SK-N-SH treated with all-trans-retinoic acid at 6 μM for 48 hours (cell line): ENCODE measurements around the gene ACOX3.
A peak's percentile ranks its signal among the peaks of the same experiment; 100 is the strongest.

Source experiments
- ATAC-seq: fragments of 200-7000 bp; cut with Tn5 transposase; 3 replicates; pipeline ENCODE4 v1.9.1; 2020; ENCODE audit warnings: mild to moderate bottlenecking, moderate library complexity
- BACH2 ChIP-seq: fragments of 250-450 bp; sonication (Bioruptor Pico); IDR thresholded peaks from 2 replicates; pipeline ENCODE4 v1.9.0; 2021; ENCODE audit warnings: mild to moderate bottlenecking, borderline replicate concordance
- CREB5 ChIP-seq: fragments of 250-450 bp; sonication (Bioruptor Pico); IDR thresholded peaks from 2 replicates; pipeline ENCODE4 v1.5.1; 2020; ENCODE audit warnings: low read depth, mild to moderate bottlenecking, moderate library complexity
- CSDC2 ChIP-seq: fragments of 250-450 bp; sonication (Bioruptor Pico); IDR thresholded peaks from 2 replicates; pipeline ENCODE4 v1.5.0; 2020; ENCODE audit warnings: mild to moderate bottlenecking, moderate library complexity
- CSRNP3 ChIP-seq: fragments of 250-450 bp; sonication (Bioruptor Pico); IDR thresholded peaks from 2 replicates; pipeline ENCODE4 v1.5.1; 2021; ENCODE audit warnings: mild to moderate bottlenecking, moderate library complexity
- GLIS3 ChIP-seq: fragments of 250-450 bp; sonication (Bioruptor Pico); IDR thresholded peaks from 2 replicates; pipeline ENCODE4 v1.5.0; 2020; ENCODE audit warnings: mild to moderate bottlenecking, moderate library complexity
- OSR1 ChIP-seq: fragments of 250-450 bp; sonication (Bioruptor Pico); IDR thresholded peaks from 2 replicates; pipeline ENCODE4 v1.8.0; 2022; ENCODE audit warnings: moderate library complexity, mild to moderate bottlenecking, inconsistent platforms
- PATZ1 ChIP-seq: fragments of 250-450 bp; sonication (Bioruptor Pico); IDR thresholded peaks from 2 replicates; pipeline ENCODE4 v1.8.0; 2020; ENCODE audit warnings: mild to moderate bottlenecking, moderate library complexity, borderline replicate concordance
- POU6F1 ChIP-seq: fragments of 250-450 bp; sonication (Bioruptor Pico); IDR thresholded peaks from 2 replicates; pipeline ENCODE4 v1.8.0; 2021; ENCODE audit warnings: low read depth, mild to moderate bottlenecking, moderate library complexity, borderline replicate concordance
- PPARA ChIP-seq: fragments of 250-450 bp; sonication (Bioruptor Pico); IDR thresholded peaks from 2 replicates; pipeline ENCODE4 v1.5.0; 2020; ENCODE audit warnings: mild to moderate bottlenecking, borderline replicate concordance
- SNAI2 ChIP-seq: fragments of 250-450 bp; sonication (Bioruptor Pico); IDR thresholded peaks from 2 replicates; pipeline ENCODE4 v1.5.0; 2020; ENCODE audit warnings: mild to moderate bottlenecking, moderate library complexity
- TCF4 ChIP-seq: fragments of 250-450 bp; sonication (Bioruptor Pico); IDR thresholded peaks from 2 replicates; pipeline ENCODE4 v1.8.0; 2021; ENCODE audit warnings: mild to moderate bottlenecking, moderate library complexity, borderline replicate concordance
- TOX ChIP-seq: fragments of 250-450 bp; sonication (Bioruptor Pico); IDR thresholded peaks from 2 replicates; pipeline ENCODE4 v1.8.0; 2021; ENCODE audit warnings: mild to moderate bottlenecking, moderate library complexity, borderline replicate concordance
- TSHZ2 ChIP-seq: fragments of 250-450 bp; sonication (Bioruptor Pico); IDR thresholded peaks from 2 replicates; pipeline ENCODE4 v1.5.0; 2020; ENCODE audit warnings: mild to moderate bottlenecking, moderate library complexity
- ZFP3 ChIP-seq: fragments of 250-450 bp; sonication (Bioruptor Pico); IDR thresholded peaks from 2 replicates; pipeline ENCODE4 v1.5.0; 2020; ENCODE audit warnings: mild to moderate bottlenecking, moderate library complexity
- ZFP30 ChIP-seq: fragments of 450-650 bp; formaldehyde crosslinking; IDR thresholded peaks from 2 replicates; pipeline ENCODE4 v1.5.0; 2022; ENCODE audit warnings: mild to moderate bottlenecking, moderate library complexity
- ZNF565 ChIP-seq: fragments of 450-650 bp; formaldehyde crosslinking; conservative IDR thresholded peaks from 2 replicates; pipeline ENCODE4 v1.5.0; 2020; ENCODE audit warnings: low read depth, mild to moderate bottlenecking, moderate library complexity

ACOX3 gene

GRCh38 chr4:8468746-8469535, 28.4 kb upstream of the ACOX3 start:
- ATAC-seq: peak; percentile 90
- TF ChIP-seq PPARA (CRISPR knock-in tag) (no peak), ZNF565 (CRISPR knock-in tag) (no peak), PATZ1 (CRISPR knock-in tag) (no peak)
- TF ChIP-seq, all 23 proteins: peak for 0

- no peak for ATAC-seq
- TF ChIP-seq BACH2 (no peak), SNAI2 (CRISPR knock-in tag) (no peak), TOX (CRISPR knock-in tag) (no peak), CREB5 (no peak), PATZ1 (CRISPR knock-in tag) (no peak), POU6F1 (CRISPR knock-in tag) (no peak), CSDC2 (no peak), OSR1 (CRISPR knock-in tag) (no peak), PPARA (CRISPR knock-in tag) (no peak), TCF4 (CRISPR knock-in tag) (no peak)
- TF ChIP-seq, all 23 proteins: peak for 0
Observed at GRCh38 chr4:8467016-8467415, 26.5 kb upstream of the ACOX3 start.

- no peak for TF ChIP-seq PPARA (CRISPR knock-in tag)
- no peak for TF ChIP-seq ZNF565 (CRISPR knock-in tag)
- TF ChIP-seq ZFP30 (CRISPR knock-in tag): no peak
- TF ChIP-seq TCF4 (CRISPR knock-in tag): no peak
- TF ChIP-seq SNAI2 (CRISPR knock-in tag): no peak
- TF ChIP-seq CSRNP3 (CRISPR knock-in tag): no peak
- TF ChIP-seq CSDC2: no peak
- no peak for TF ChIP-seq ZFP3 (CRISPR knock-in tag)
- TF ChIP-seq POU6F1 (CRISPR knock-in tag): no peak
- no peak for TF ChIP-seq TSHZ2
- TF ChIP-seq GLIS3: no peak
- no peak for TF ChIP-seq CREB5
- ATAC-seq: no peak
Observed at GRCh38 chr4:8465615-8466611, 25.4 kb upstream of the ACOX3 start.
